Astrocyte (in vitro differentiated cells and primary cell): ENCODE data around the gene MCF2L.

Experiments
- CTCF ChIP-seq: IDR thresholded peaks from 2 replicates; pipeline ENCODE4 v1.5.1; 2011; ENCODE audit warnings: low read depth, mild to moderate bottlenecking, inconsistent platforms, low read length, moderate library complexity; ENCODE audit not compliant: insufficient read depth
- EZH2 ChIP-seq: IDR thresholded peaks from 2 replicates; pipeline ENCODE4 v1.6.1; 2012; ENCODE audit warnings: mild to moderate bottlenecking, low read length, inconsistent platforms; ENCODE audit not compliant: insufficient read depth

- TF ChIP-seq CTCF (no peak), EZH2 (no peak)
Observed at GRCh38 chr13:113010510-113010865, 41.5 kb downstream of the MCF2L start.
